H1 (cell line): Measurements from ENCODE around the gene SLC15A4. TPM values are rescaled to one million over a fixed set of nuclear protein-coding genes. Genes with fewer than 3 reads are reported as not detected.

Experiments used
- CTCF ChIA-PET: fragments of 300-600 bp; sonication (Branson Sonifier 250); formaldehyde crosslinking; loops from one replicate; lab custom pipeline; 2021; ENCODE audit not compliant: partially characterized antibody; lab: Charles Lee
- POLR2A ChIA-PET: fragments of 300-600 bp; sonication (Branson Sonifier 250); formaldehyde crosslinking; loops from one replicate; lab custom pipeline; 2021; ENCODE audit warnings: inconsistent platforms; ENCODE audit not compliant: partially characterized antibody; lab: Charles Lee
- DNase-seq, 2 experiments: peaks; one replicate each; pipeline versions ENCODE4 v3.0.0 to v3.0.0-alpha.2; 2010 to 2022; ENCODE audit warnings: low spot score in 2 of 2, low read depth in 1 of 2, mixed read lengths in 1 of 2
- FAIRE-seq: peaks from 2 replicates; lab custom pipeline; 2011; peaks lifted over from hg19 to GRCh38; lab: Jason Lieb, UNC
- H2AFZ ChIP-seq: 2 replicates; pipeline ENCODE4 v1.8.1; 2012; ENCODE audit warnings: low read length, inconsistent platforms
- H2AK5ac ChIP-seq: 2 replicates; pipeline ENCODE4 v1.6.1; 2013; ENCODE audit warnings: low read depth, low read length
- H2BK120ac ChIP-seq: replicated peaks from 2 replicates; pipeline ENCODE3; 2013; ENCODE audit warnings: low read depth, low read length, inconsistent platforms
- H2BK12ac ChIP-seq: 2 replicates; pipeline ENCODE4 v1.6.1; 2013; ENCODE audit warnings: low read depth, low read length
- H2BK15ac ChIP-seq: 2 replicates; pipeline ENCODE4 v1.6.1; 2013; ENCODE audit warnings: low read length
- H2BK20ac ChIP-seq: 2 replicates; pipeline ENCODE4 v1.6.1; 2013; ENCODE audit warnings: low read length
- H2BK5ac ChIP-seq: 2 replicates; pipeline ENCODE4 v1.6.1; 2013; ENCODE audit warnings: low read depth, low read length
- H3K14ac ChIP-seq: 2 replicates; pipeline ENCODE4 v1.6.1; 2013; ENCODE audit warnings: inconsistent platforms; ENCODE audit not compliant: insufficient read length
- H3K18ac ChIP-seq: 2 replicates; pipeline ENCODE4 v1.6.1; 2013; ENCODE audit warnings: low read length; ENCODE audit errors: extremely low read depth
- H3K23ac ChIP-seq: 2 replicates; pipeline ENCODE4 v1.6.1; 2013; ENCODE audit warnings: inconsistent platforms; ENCODE audit not compliant: insufficient read length
- H3K23me2 ChIP-seq: 2 replicates; pipeline ENCODE4 v1.6.1; 2013; ENCODE audit warnings: low read depth, low read length
- H3K27ac ChIP-seq: 2 replicates; pipeline ENCODE4 v1.6.1; 2011; ENCODE audit warnings: low read depth, low read length, inconsistent platforms
- H3K27me3 ChIP-seq, 4 experiments: replicated peaks in 1 of 4; 1 replicate in 1 of 4; 2 replicates in 3 of 4; pipeline versions ENCODE4 v1.6.1 to v1.8.1; 2011 to 2013; ENCODE audit warnings: low read length in 3 of 4, mild to moderate bottlenecking in 3 of 4, inconsistent platforms in 2 of 4, mixed read lengths in 2 of 4, moderate library complexity in 1 of 4; ENCODE audit not compliant: control insufficient read depth in 3 of 4, insufficient read depth in 3 of 4; ENCODE audit errors: extremely low read depth in 1 of 4
- H3K36me3 ChIP-seq, 4 experiments: 2 replicates each; pipeline versions ENCODE4 v1.6.1 to v1.8.1; 2011 to 2013; ENCODE audit warnings: mild to moderate bottlenecking in 4 of 4, low read length in 3 of 4, moderate library complexity in 2 of 4, control low read depth in 1 of 4, inconsistent platforms in 1 of 4; ENCODE audit not compliant: insufficient read depth in 4 of 4, control insufficient read depth in 2 of 4
- H3K4ac ChIP-seq: replicated peaks from 2 replicates; pipeline ENCODE3; 2013; ENCODE audit warnings: low read length, low read depth, mixed read lengths, inconsistent platforms; ENCODE audit not compliant: insufficient read length
- H3K4me1 ChIP-seq, 4 experiments: replicated peaks in 1 of 4; 1 replicate in 1 of 4; 2 replicates in 3 of 4; pipeline versions ENCODE4 v1.6.1 to v1.8.1; 2011 to 2013; ENCODE audit warnings: low read length in 3 of 4, inconsistent platforms in 2 of 4, mixed read lengths in 1 of 4; ENCODE audit not compliant: insufficient read depth in 4 of 4, control insufficient read depth in 3 of 4
- H3K4me2 ChIP-seq, 2 experiments: 2 replicates each; pipeline versions ENCODE4 v1.6.1 to v1.8.1; 2011 to 2013; ENCODE audit warnings: low read depth in 2 of 2, low read length in 2 of 2, control low read depth in 1 of 2, inconsistent platforms in 1 of 2, mild to moderate bottlenecking in 1 of 2; ENCODE audit not compliant: insufficient read depth in 1 of 2
- H3K4me3 ChIP-seq, 4 experiments: fragments of 200-600, 300-600 bp in 1 of 4; sonication (generic), shearing (Covaris generic), sonication (Bioruptor Twin) in 1 of 4; 2 replicates each; pipeline versions ENCODE4 v1.5.1 to v1.8.1; 2011 to 2016; ENCODE audit warnings: low read length in 4 of 4, low read depth in 3 of 4, control low read depth in 2 of 4, inconsistent platforms in 2 of 4, mild to moderate bottlenecking in 2 of 4, mixed read lengths in 1 of 4, moderate library complexity in 1 of 4; ENCODE audit not compliant: insufficient read depth in 2 of 4; ENCODE audit errors: extremely low read depth in 1 of 4
- H3K56ac ChIP-seq: replicated peaks from 2 replicates; pipeline ENCODE3; 2013; ENCODE audit warnings: low read depth, mild to moderate bottlenecking, mixed read lengths, low read length, inconsistent platforms; ENCODE audit not compliant: insufficient read length
- H3K79me1 ChIP-seq: 2 replicates; pipeline ENCODE4 v1.6.1; 2013; ENCODE audit warnings: low read depth, low read length, control low read depth
- H3K79me2 ChIP-seq, 2 experiments: 2 replicates each; pipeline versions ENCODE4 v1.6.1 to v1.8.1; 2012 to 2013; ENCODE audit warnings: low read length in 2 of 2, mild to moderate bottlenecking in 2 of 2, inconsistent platforms in 1 of 2; ENCODE audit not compliant: insufficient read depth in 2 of 2, control insufficient read depth in 1 of 2
- H3K9ac ChIP-seq, 4 experiments: replicated peaks in 1 of 4; 1 replicate in 1 of 4; 2 replicates in 3 of 4; pipeline versions ENCODE4 v1.6.1 to v1.8.1; 2011 to 2013; ENCODE audit warnings: low read depth in 3 of 4, low read length in 3 of 4, control low read depth in 2 of 4, mild to moderate bottlenecking in 2 of 4, moderate library complexity in 2 of 4, inconsistent platforms in 1 of 4; ENCODE audit errors: extremely low read depth in 1 of 4
- H3K9me3 ChIP-seq, 2 experiments: 2 replicates each; pipeline versions ENCODE4 v1.6.1 to v1.8.1; 2012 to 2013; ENCODE audit warnings: mild to moderate bottlenecking in 2 of 2, moderate library complexity in 2 of 2, control low read depth in 1 of 2, inconsistent platforms in 1 of 2, low read depth in 1 of 2, low read length in 1 of 2, mixed read lengths in 1 of 2; ENCODE audit not compliant: insufficient read depth in 2 of 2
- H4K20me1 ChIP-seq, 2 experiments: replicated peaks in 1 of 2; 2 replicates each; pipeline versions ENCODE3 to v1.8.1; 2011 to 2013; ENCODE audit warnings: inconsistent platforms in 2 of 2, low read length in 2 of 2, mild to moderate bottlenecking in 1 of 2; ENCODE audit not compliant: insufficient read depth in 2 of 2, control insufficient read depth in 1 of 2
- H4K5ac ChIP-seq: 2 replicates; pipeline ENCODE4 v1.6.1; 2013; ENCODE audit warnings: low read length, low read depth, mixed read lengths, inconsistent platforms; ENCODE audit not compliant: insufficient read length
- H4K8ac ChIP-seq: 2 replicates; pipeline ENCODE4 v1.8.0; 2013; ENCODE audit warnings: mild to moderate bottlenecking, moderate library complexity, low read length, inconsistent platforms; ENCODE audit not compliant: insufficient read depth; ENCODE audit errors: extremely low read depth
- H4K91ac ChIP-seq: replicated peaks from 2 replicates; pipeline ENCODE3; 2013; ENCODE audit warnings: low read length, mixed read lengths, inconsistent platforms; ENCODE audit not compliant: insufficient read length
- EZH2 ChIP-seq: fragments of 200-600 bp; sonication (generic); IDR thresholded peaks from 2 replicates; pipeline ENCODE4 v1.7.1; 2012; ENCODE audit warnings: low read depth, mild to moderate bottlenecking, moderate library complexity, low read length, inconsistent platforms; ENCODE audit not compliant: severe bottlenecking
- HDAC2 ChIP-seq, 2 experiments: fragments of 300-600 bp in 1 of 2; sonication (generic) in 1 of 2; IDR thresholded peaks; 2 replicates each; pipeline ENCODE4 v1.6.1; 2011 to 2012; ENCODE audit warnings: low read depth in 2 of 2, low read length in 2 of 2, mild to moderate bottlenecking in 2 of 2, moderate library complexity in 2 of 2, borderline replicate concordance in 1 of 2, inconsistent platforms in 1 of 2
- KDM4A ChIP-seq: IDR thresholded peaks from one replicate; pipeline ENCODE4 v1.7.1; 2012; ENCODE audit warnings: low read depth, mild to moderate bottlenecking, moderate library complexity, low read length, inconsistent platforms; ENCODE audit not compliant: severe bottlenecking
- MAX ChIP-seq: IDR thresholded peaks from 2 replicates; pipeline ENCODE4 v1.6.1; 2012; ENCODE audit warnings: inconsistent platforms
- SP4 ChIP-seq: IDR thresholded peaks from 2 replicates; pipeline ENCODE4 v1.6.1; 2012; ENCODE audit warnings: low read length, inconsistent platforms
- USF2 ChIP-seq: IDR thresholded peaks from 2 replicates; pipeline ENCODE4 v1.6.1; 2011; ENCODE audit warnings: low read length, improper control_type of control experiment
- WGBS, 2 experiments: shearing (Covaris generic) in 1 of 2; methylation state at CpG; one replicate each; pipeline versions ENCODE4 v1.1.6 to v1.1.7; 2013 to 2015; ENCODE audit warnings: low lambda C conversion rate in 2 of 2, mixed read lengths in 2 of 2, inconsistent platforms in 1 of 2, low coverage in 1 of 2, missing lambda C conversion rate in 1 of 2; ENCODE audit not compliant: insufficient replicate concordance in 2 of 2, insufficient coverage in 1 of 2, insufficient read length in 1 of 2; ENCODE audit errors: extremely low coverage in 1 of 2, missing lambda C conversion rate in 1 of 2; 5-methylcytosine and 5-hydroxymethylcytosine counted together
- polyA plus RNA-seq, 7 experiments: library from polyadenylated mRNA; depleted of rRNA in 3 of 7; stranded (reverse) in 5 of 7; unstranded in 2 of 7; fragments of >200 nt in 5 of 7; fragments of 200-250 nt in 2 of 7; gene quantifications; 1 replicate in 5 of 7; 2 replicates in 1 of 7; 4 replicates in 1 of 7; pipeline versions ENCODE4 v1.2.1 to v1.2.3, GENCODE V29; 2011 to 2013; ENCODE audit warnings: missing spikeins in 2 of 7, mixed read lengths in 2 of 7
- total RNA-seq: library from RNA; stranded (reverse); fragmentation: NEBNext Ultra II Directional; extraction: Animal tissue kit (Norgen Biotek cat#: 25700); gene quantifications from 2 replicates; pipeline ENCODE4 v1.2.1, GENCODE V29; 2021

SLC15A4 gene
- total and polyA plus RNA-seq, 2 of the 8 experiments (the other 6 are each of a cell fraction or from before 2014, with no cell fraction given) = 22.7 to 26.6 TPM

GRCh38 chr12:128802756-128803155, 21.0 kb downstream of the SLC15A4 start:
- DNase-seq (no peak), FAIRE-seq (no peak)
- no peak overlapping the region for H4K91ac ChIP-seq
- peaks cover 6% of the 10 kb centered on the region; the same call in 1 of the 2 replicates for H3K79me1 ChIP-seq
- H4K8ac ChIP-seq = no peak overlapping the region
- H3K18ac ChIP-seq = no peak overlapping the region
- WGBS, 2 experiments = 86% methylated on average over 13 of the region's 13 CpGs; no CpG with 5 or more reads in 1 of the 2 experiments
- H2AK5ac ChIP-seq = no peak overlapping the region
- H2BK12ac ChIP-seq = no peak overlapping the region
- H3K14ac ChIP-seq = no peak overlapping the region
- no peaks in the 10 kb centered on the region; a peak in 2 of 7 replicates for H3K27me3 ChIP-seq
- CTCF ChIA-PET = interaction anchor here (1.0 to 1.4 kb wide), 2 partner anchors 21 kb away, joined by 3 to 4 read pairs; no protein-coding TSS in a partner anchor
- H3K4me1 ChIP-seq = peaks cover 4 to 6% (median 5%) of the 10 kb centered on the region in 4 experiments
- H3K4me3 ChIP-seq = no peak overlapping the region
- no peak overlapping the region for H2BK20ac ChIP-seq
- peaks cover 0 to 28% of the 10 kb centered on the region in 2 experiments; a peak in 2 of 4 replicates for H3K79me2 ChIP-seq
- H2BK120ac ChIP-seq = no peak overlapping the region
- H2BK15ac ChIP-seq = no peak overlapping the region
- H3K4ac ChIP-seq = no peak overlapping the region
- H3K23ac ChIP-seq = no peak overlapping the region
- H3K4me2 ChIP-seq = no peak overlapping the region
- H4K5ac ChIP-seq = no peak overlapping the region
- H2AFZ ChIP-seq = no peak overlapping the region
- H3K56ac ChIP-seq = no peak overlapping the region
- H3K36me3 ChIP-seq = peaks cover 8 to 56% (median 15%) of the 10 kb centered on the region in 4 experiments
- H4K20me1 ChIP-seq = peaks cover 16 to 41% of the 10 kb centered on the region in 2 experiments
- no peak overlapping the region for H3K9ac ChIP-seq
- H3K27ac ChIP-seq = no peak overlapping the region
- TF ChIP-seq SP4 = no peak
- TF ChIP-seq HDAC2 (IDR thresholded peaks at IDR 0.05; ENCODE audit: borderline replicate concordance in 1 of 2, low read depth in 2 of 2, low read length in 2 of 2) = no peak
- no peak for TF ChIP-seq MAX
- no peak for TF ChIP-seq KDM4A
- no peak for TF ChIP-seq USF2
- TF ChIP-seq EZH2 = no peak
- H3K9me3 ChIP-seq = no peaks in the 10 kb centered on the region
- no peak overlapping the region for H2BK5ac ChIP-seq
- no peaks in the 10 kb centered on the region for H3K23me2 ChIP-seq
- POLR2A ChIA-PET = interaction anchor here (0.6 kb wide), 1 partner anchor 38 kb away, joined by 4 read pairs; no protein-coding TSS in a partner anchor
